ENCODE data around the gene PCMTD2. TPM values are rescaled to one million over a fixed set of nuclear protein-coding genes. Genes with fewer than 3 reads are reported as not detected.

PCMTD2 gene
- total RNA-seq, 1 donor from 2014 or later, result 19.0 TPM

GRCh38 chr20:64244870-64245603 lies 10.5 kb upstream of the PCMTD2 start:
- no peak for TF ChIP-seq CTCF (IDR thresholded peaks at IDR 0.05; ENCODE audit: insufficient read depth, low read length, severe bottlenecking)
- FAIRE-seq (no peak), DNase-seq (ENCODE audit: low read depth) (no peak)
- H3K4me3 ChIP-seq (ENCODE audit: low read depth, low read length), result no peak overlapping the region
- peaks cover 3% of the 10 kb centered on the region for H3K27me3 ChIP-seq (ENCODE audit: control insufficient read depth, insufficient read depth, low read length)
- H3K36me3 ChIP-seq (ENCODE audit: control insufficient read depth, insufficient read depth, low read length), result no peaks in the 10 kb centered on the region

DNA sequence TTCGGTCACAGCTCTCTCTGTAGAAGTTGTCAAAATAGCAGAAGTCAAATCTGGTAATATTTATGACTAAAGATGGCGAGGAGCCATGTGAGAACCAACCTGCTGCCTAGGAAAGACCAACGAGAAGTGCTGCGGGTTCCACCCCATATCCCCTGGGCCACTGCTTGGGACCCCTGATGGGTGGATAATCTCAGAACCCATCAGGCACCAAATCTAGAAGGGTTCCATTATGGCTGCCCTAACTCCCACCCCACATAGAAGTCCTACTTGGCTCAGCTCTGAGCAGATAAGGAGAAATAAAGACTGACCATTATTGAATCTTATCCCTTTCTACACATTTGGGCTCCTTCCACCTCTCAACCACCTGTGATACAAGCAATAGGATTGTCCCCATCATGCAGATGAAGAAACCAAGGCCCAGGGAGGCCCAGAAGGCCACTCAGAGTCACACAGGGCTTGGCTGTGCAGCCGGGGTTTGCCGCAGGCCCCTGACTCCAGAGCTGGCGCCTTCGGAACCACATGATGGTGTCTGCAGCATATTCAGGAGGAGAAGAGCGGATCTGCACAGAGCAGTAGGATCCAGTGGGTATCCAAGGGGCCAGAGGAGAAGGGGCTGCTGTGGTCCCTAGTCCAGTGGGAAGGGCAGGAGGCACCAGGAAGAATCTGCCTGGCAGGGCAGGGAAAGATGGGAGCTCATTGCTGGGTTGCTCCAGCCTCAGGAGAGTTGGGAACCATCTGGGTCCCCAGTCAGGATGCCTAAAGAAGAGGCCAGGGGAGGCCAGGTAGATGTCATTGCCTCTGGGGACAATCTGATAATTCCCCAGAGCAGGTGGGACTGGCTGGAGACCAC lies 9.6 kb upstream of the PCMTD2 start:
- DNase-seq (ENCODE audit: low read depth) (no peak), FAIRE-seq (no peak)
- H3K36me3 ChIP-seq (ENCODE audit: control insufficient read depth, insufficient read depth, low read length), result no peaks in the 10 kb centered on the region
- peaks cover 3% of the 10 kb centered on the region for H3K27me3 ChIP-seq (ENCODE audit: control insufficient read depth, insufficient read depth, low read length)
- H3K4me3 ChIP-seq (ENCODE audit: low read depth, low read length), result no peak overlapping the region
- no peak for TF ChIP-seq CTCF (IDR thresholded peaks at IDR 0.05; ENCODE audit: insufficient read depth, low read length, severe bottlenecking)

DNA sequence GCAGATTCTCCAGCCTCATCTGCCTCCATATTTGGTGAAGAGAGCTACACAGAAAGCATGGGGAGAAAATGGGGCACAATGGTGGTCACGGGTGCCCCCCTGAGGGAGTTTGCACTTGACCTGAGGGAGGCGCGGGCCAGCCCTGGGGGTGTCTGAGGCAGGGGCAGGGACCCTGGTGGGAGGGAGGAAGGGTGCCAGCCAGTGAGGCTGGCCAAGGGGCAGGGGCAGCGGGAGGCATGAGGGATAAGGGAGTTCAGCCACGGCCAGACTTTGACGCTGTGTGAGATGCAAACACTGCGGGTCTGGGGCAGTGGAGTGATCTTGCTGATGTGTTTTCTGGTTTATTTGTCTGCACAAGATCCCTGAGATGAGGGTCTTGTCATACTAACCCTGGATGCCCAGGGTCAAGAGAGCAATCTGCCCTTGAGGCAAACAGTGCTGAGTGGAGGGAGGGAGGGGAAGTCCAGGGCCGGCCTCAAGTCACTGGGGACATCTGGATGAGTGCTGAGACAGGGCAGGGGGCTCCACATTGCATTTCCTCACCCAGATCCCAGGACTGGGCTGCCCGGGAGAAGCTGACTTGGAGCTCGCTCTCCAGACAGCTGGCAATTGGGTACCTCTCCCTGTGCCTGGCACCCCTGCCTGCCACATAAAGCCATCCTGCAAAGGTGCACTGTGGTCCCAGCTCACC lies 8.8 kb upstream of the PCMTD2 start:
- Histone ChIP-seq H3K4me3 (ENCODE audit: low read depth, low read length) (no peak overlapping the region), H3K36me3 (ENCODE audit: control insufficient read depth, insufficient read depth, low read length) (no peaks in the 10 kb centered on the region), H3K27me3 (ENCODE audit: control insufficient read depth, insufficient read depth, low read length) (peaks cover 3% of the 10 kb centered on the region)
- no peak for DNase-seq (ENCODE audit: low read depth)
- no peak for FAIRE-seq
- no peak for TF ChIP-seq CTCF (IDR thresholded peaks at IDR 0.05; ENCODE audit: insufficient read depth, low read length, severe bottlenecking)

GRCh38 chr20:64247307-64247618 lies 8.3 kb upstream of the PCMTD2 start:
- DNase-seq (ENCODE audit: low read depth) (no peak), FAIRE-seq (no peak)
- Histone ChIP-seq H3K4me3 (ENCODE audit: low read depth, low read length) (no peak overlapping the region), H3K27me3 (ENCODE audit: control insufficient read depth, insufficient read depth, low read length) (peaks cover 3% of the 10 kb centered on the region), H3K36me3 (ENCODE audit: control insufficient read depth, insufficient read depth, low read length) (no peaks in the 10 kb centered on the region)
- no peak for TF ChIP-seq CTCF (IDR thresholded peaks at IDR 0.05; ENCODE audit: insufficient read depth, low read length, severe bottlenecking)

GRCh38 chr20:64247970-64248841 lies 7.3 kb upstream of the PCMTD2 start:
- H3K27me3 ChIP-seq (ENCODE audit: control insufficient read depth, insufficient read depth, low read length), result peaks cover 3% of the 10 kb centered on the region
- no peak for FAIRE-seq

More at GRCh38 chr20:64247970-64248841, 7.3 kb upstream of the PCMTD2 start:
- no peak overlapping the region for H3K4me3 ChIP-seq (ENCODE audit: low read depth, low read length)
- no peak for DNase-seq (ENCODE audit: low read depth)
- H3K36me3 ChIP-seq (ENCODE audit: control insufficient read depth, insufficient read depth, low read length), result no peaks in the 10 kb centered on the region
- TF ChIP-seq CTCF (IDR thresholded peaks at IDR 0.05; ENCODE audit: insufficient read depth, low read length, severe bottlenecking), result no peak
